Prostate gland (tissue), 2 donors: Measurements from ENCODE around the gene PACSIN1. TPM values are rescaled to one million over a fixed set of nuclear protein-coding genes. Genes with fewer than 3 reads are reported as not detected.

Source experiments
- DNase-seq: peaks from one replicate; pipeline ENCODE4 v3.0.0-alpha.2; 2019; ENCODE audit warnings: low spot score
- H3K27ac ChIP-seq, 2 donors: fragments of 200-600 bp; sonication (generic); 2 replicates each; pipeline ENCODE4 v1.5.1; 2017 to 2019
- H3K27me3 ChIP-seq: fragments of 200-600 bp; sonication (generic); replicated peaks from 2 replicates; pipeline ENCODE4 v1.5.1; 2019; ENCODE audit not compliant: insufficient read depth
- H3K36me3 ChIP-seq, 2 donors: fragments of 200-600 bp; sonication (generic); 1 replicate in 1 of 2; 2 replicates in 1 of 2; pipeline versions ENCODE4 v1.5.1 to v1.8.1; 2017 to 2019
- H3K4me1 ChIP-seq: fragments of 200-600 bp; sonication (generic); replicated peaks from 2 replicates; pipeline ENCODE4 v1.5.1; 2019
- H3K4me3 ChIP-seq, 2 donors: fragments of 200-600 bp; sonication (generic); 2 replicates each; pipeline ENCODE4 v1.5.1; 2017 to 2019
- H3K9me3 ChIP-seq: fragments of 200-600 bp; sonication (generic); 2 replicates; pipeline ENCODE4 v1.5.1; 2017
- CTCF ChIP-seq, 4 experiments: fragments of 200-600 bp in 2 of 4; fragments of 450-650 bp in 2 of 4; sonication (generic) in 2 of 4; IDR thresholded peaks; 1 replicate in 3 of 4; 2 replicates in 1 of 4; pipeline ENCODE4 v1.5.1; 2016 to 2019; ENCODE audit warnings: antibody characterized with exemption in 4 of 4, mild to moderate bottlenecking in 2 of 4, moderate library complexity in 2 of 4
- POLR2A ChIP-seq: fragments of 450-650 bp; IDR thresholded peaks from one replicate; pipeline ENCODE4 v1.6.1; 2016; ENCODE audit warnings: antibody characterized with exemption, mild to moderate bottlenecking
- POLR2AphosphoS5 ChIP-seq: sonication (generic); formaldehyde crosslinking; IDR thresholded peaks from one replicate; pipeline ENCODE4 v1.6.1; 2017; ENCODE audit warnings: antibody characterized with exemption
- WGBS: methylation state at CpG from one replicate; pipeline ENCODE4 v1.1.5; 2018; 5-methylcytosine and 5-hydroxymethylcytosine counted together
- intact Hi-C: fragments of 100-400 bp; cut with DNase I; formaldehyde crosslinking; loops from one replicate; pipeline ENCODE4 v1.14.2; 2022
- total RNA-seq, 2 donors: library from RNA; depleted of rRNA; stranded (reverse); fragments of >200 nt; gene quantifications; one replicate each; pipeline ENCODE4 v1.1.0, GENCODE V29; 2016

Gene PACSIN1
- total RNA-seq, 2 donors from 2014 or later, result 0.32 to 0.57 TPM

GRCh38 chr6:34494973-34495372 is 29.1 kb downstream of the PACSIN1 start:
- H3K4me3 ChIP-seq, result no peak overlapping the region
- no peaks in the 10 kb centered on the region for H3K4me1 ChIP-seq
- 73% methylated on average over 3 of the region's 3 CpGs for WGBS
- H3K36me3 ChIP-seq, result no peaks in the 10 kb centered on the region
- H3K9me3 ChIP-seq, result no peaks in the 10 kb centered on the region
- intact Hi-C loops, result no loop called here
- TF ChIP-seq CTCF (IDR thresholded peaks at IDR 0.05) (no peak), POLR2AphosphoS5 (no peak), POLR2A (no peak)
- no peak for DNase-seq
- H3K27ac ChIP-seq, result no peak overlapping the region
- H3K27me3 ChIP-seq, result no peaks in the 10 kb centered on the region

- intact Hi-C loops, result no loop called here
- Histone ChIP-seq H3K4me3 (no peak overlapping the region), H3K36me3 (no peaks in the 10 kb centered on the region), H3K27me3 (no peaks in the 10 kb centered on the region), H3K27ac (no peak overlapping the region), H3K4me1 (no peaks in the 10 kb centered on the region), H3K9me3 (no peaks in the 10 kb centered on the region)
- no peak for DNase-seq
- TF ChIP-seq POLR2A, result no peak
- no peak for TF ChIP-seq POLR2AphosphoS5
- no peak for TF ChIP-seq CTCF (IDR thresholded peaks at IDR 0.05)
- WGBS, result 76% methylated on average over 9 of the region's 9 CpGs
These were observed 30.3 kb downstream of the PACSIN1 start for GRCh38 chr6:34496103-34496685.

GRCh38 chr6:34497411-34497810 is 31.5 kb downstream of the PACSIN1 start:
- intact Hi-C loops, result no loop called here
- TF ChIP-seq POLR2AphosphoS5 (no peak), CTCF (IDR thresholded peaks at IDR 0.05) (no peak), POLR2A (no peak)
- no peaks in the 10 kb centered on the region for H3K4me1 ChIP-seq
- H3K36me3 ChIP-seq, result no peaks in the 10 kb centered on the region
- no peak overlapping the region for H3K4me3 ChIP-seq
- H3K27ac ChIP-seq, result no peak overlapping the region
- no peak for DNase-seq
- no peaks in the 10 kb centered on the region for H3K27me3 ChIP-seq
- H3K9me3 ChIP-seq, result no peaks in the 10 kb centered on the region
- 77% methylated on average over 10 of the region's 10 CpGs for WGBS

GRCh38 chr6:34506718-34507117 is 40.8 kb downstream of the PACSIN1 start:
- H3K4me3 ChIP-seq, result no peak overlapping the region
- no peaks in the 10 kb centered on the region for H3K36me3 ChIP-seq
- DNase-seq, result no peak
- no peaks in the 10 kb centered on the region for H3K27me3 ChIP-seq
- H3K27ac ChIP-seq, result no peak overlapping the region
- whole genome bisulfite sequencing, result 66% methylated on average over 5 of the region's 5 CpGs
- H3K4me1 ChIP-seq, result no peaks in the 10 kb centered on the region
- H3K9me3 ChIP-seq, result no peaks in the 10 kb centered on the region
- no peak for TF ChIP-seq CTCF (IDR thresholded peaks at IDR 0.05)
- no peak for TF ChIP-seq POLR2A
- TF ChIP-seq POLR2AphosphoS5, result no peak
- intact Hi-C loops, result no loop called here

GRCh38 chr6:34508425-34508824 is 42.5 kb downstream of the PACSIN1 start:
- 93% methylated on average over 3 of the region's 3 CpGs for WGBS
- no peaks in the 10 kb centered on the region for H3K9me3 ChIP-seq
- no peak for DNase-seq
- no peaks in the 10 kb centered on the region for H3K27me3 ChIP-seq
- no peak overlapping the region for H3K4me3 ChIP-seq
- no peaks in the 10 kb centered on the region for H3K4me1 ChIP-seq
- intact Hi-C loops, result no loop called here
- TF ChIP-seq CTCF (IDR thresholded peaks at IDR 0.05) (no peak), POLR2AphosphoS5 (no peak), POLR2A (no peak)
- H3K36me3 ChIP-seq, result no peaks in the 10 kb centered on the region
- H3K27ac ChIP-seq, result no peak overlapping the region
